GM12864 (cell line): ENCODE measurements around the gene CTIF.
"Not testable (repeated sequence)": the region's sequence is repeated elsewhere in the genome, so short reads cannot be mapped to it uniquely, and the experiment has no call there.

Source experiments
- DNase-seq: peaks from one replicate; pipeline ENCODE4 v3.0.0-alpha.2; 2011; ENCODE audit warnings: low read depth
- H3K4me3 ChIP-seq: 2 replicates; pipeline ENCODE4 v1.5.1; 2011; ENCODE audit warnings: mild to moderate bottlenecking, low read depth, low read length, control low read depth
- CTCF ChIP-seq: IDR thresholded peaks from 2 replicates; pipeline ENCODE4 v1.5.1; 2011; ENCODE audit warnings: low read depth, mild to moderate bottlenecking, moderate library complexity, low read length, control low read depth, inconsistent platforms; ENCODE audit errors: missing control alignments

CTIF gene

GRCh38 chr18:48708807-48709206 is 170.0 kb downstream of the CTIF start:
- no peak for TF ChIP-seq CTCF
- no peak overlapping the region for H3K4me3 ChIP-seq
- no peak for DNase-seq

GRCh38 chr18:48709371-48710062 is 170.7 kb downstream of the CTIF start:
- no peak for TF ChIP-seq CTCF
- DNase-seq, result no peak
- no peak overlapping the region for H3K4me3 ChIP-seq

DNA sequence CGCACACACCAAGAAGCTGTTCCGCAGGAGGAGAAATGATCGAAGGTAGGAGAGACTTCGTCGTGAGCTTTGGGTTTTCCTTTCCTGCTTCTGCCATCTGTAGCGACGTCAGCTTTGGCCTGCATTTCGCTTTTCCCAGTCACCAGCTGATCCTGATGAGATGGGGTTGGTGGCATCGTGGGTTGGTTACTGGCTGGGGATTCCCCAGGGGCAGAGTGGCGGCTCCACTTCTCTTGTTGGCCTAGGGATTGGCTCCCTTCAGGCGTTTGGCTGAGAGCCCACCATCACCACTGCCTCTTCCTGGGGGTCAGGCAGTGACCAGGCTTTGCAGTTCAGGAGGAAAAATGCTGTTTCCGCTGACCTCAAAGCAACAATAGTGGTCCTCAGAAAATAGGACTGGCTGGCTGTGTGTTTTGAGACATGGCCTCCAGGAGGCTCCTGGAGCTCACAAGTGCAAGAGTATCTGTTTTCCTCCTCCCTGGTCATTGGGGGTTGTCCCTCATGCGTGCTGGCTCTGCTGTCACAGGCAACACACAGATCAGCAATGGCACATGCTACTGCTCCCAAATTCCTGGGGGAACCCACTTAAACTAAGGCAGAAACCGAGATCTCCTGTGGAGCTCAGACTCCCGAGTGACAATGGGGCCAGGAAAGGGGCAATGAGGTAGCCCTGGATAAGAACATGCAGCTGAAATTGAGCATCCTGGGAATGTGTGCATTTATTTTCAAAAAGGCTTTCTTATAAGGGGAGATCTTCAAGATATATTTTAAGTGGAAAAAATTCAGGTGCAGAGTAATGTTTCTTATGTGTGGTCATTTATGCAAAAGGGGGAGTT is 173.0 kb downstream of the CTIF start:
- peak; percentile 71 for TF ChIP-seq CTCF
- no peak overlapping the region for H3K4me3 ChIP-seq
- no peak for DNase-seq

DNA sequence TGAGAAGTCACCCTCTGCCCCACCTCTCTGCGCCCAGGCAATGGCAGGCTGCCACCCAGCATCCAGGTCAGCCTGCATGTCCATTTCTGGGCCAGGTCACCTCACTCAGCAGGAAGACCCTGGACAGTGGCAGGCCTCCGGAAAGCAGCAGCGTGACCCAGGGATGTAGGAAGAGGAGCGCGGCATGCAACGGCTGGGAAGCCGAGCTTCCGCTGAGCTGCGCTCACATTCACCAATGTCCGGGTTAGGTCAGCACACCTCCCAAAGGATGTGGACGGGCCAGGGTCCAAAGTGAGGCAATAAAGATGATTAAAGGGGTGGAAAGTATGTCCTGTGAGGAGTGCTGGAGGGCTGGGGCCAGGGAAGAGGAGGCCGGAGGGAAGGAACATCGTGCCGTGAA is 174.5 kb downstream of the CTIF start:
- H3K4me3 ChIP-seq, result no peak overlapping the region
- DNase-seq, result no peak
- no peak for TF ChIP-seq CTCF

- no peak for DNase-seq
- H3K4me3 ChIP-seq, result no peak overlapping the region
- no peak for TF ChIP-seq CTCF
These were observed 176.0 kb downstream of the CTIF start for GRCh38 chr18:48714873-48715272.

- TF ChIP-seq CTCF, result no peak
- DNase-seq, result no peak
- H3K4me3 ChIP-seq, result no peak overlapping the region
These were observed 177.0 kb downstream of the CTIF start for GRCh38 chr18:48715711-48716361.

GRCh38 chr18:48717227-48717626 is 178.4 kb downstream of the CTIF start:
- H3K4me3 ChIP-seq, DNase-seq: not testable (repeated sequence)
